H9 (cell line): ENCODE measurements around the gene LRRIQ4. TPM values are rescaled to one million over a fixed set of nuclear protein-coding genes. Genes with fewer than 3 reads are reported as not detected.

Source experiments
- DNase-seq: peaks from one replicate; pipeline ENCODE4 v3.0.0-alpha.2; 2017
- H2AFZ ChIP-seq: one replicate; pipeline ENCODE4 v1.6.1; 2013; ENCODE audit warnings: mild to moderate bottlenecking, low read length, control low read depth, moderate library complexity
- H2AK5ac ChIP-seq: 2 replicates; pipeline ENCODE4 v1.6.1; 2013; ENCODE audit warnings: low read length, control low read depth, mixed read lengths; ENCODE audit not compliant: insufficient read length
- H2BK120ac ChIP-seq: one replicate; pipeline ENCODE4 v1.6.1; 2013; ENCODE audit warnings: low read depth, mild to moderate bottlenecking, low read length, control low read depth, inconsistent platforms; ENCODE audit not compliant: poor library complexity, severe bottlenecking
- H2BK12ac ChIP-seq: 2 replicates; pipeline ENCODE4 v1.6.1; 2013; ENCODE audit warnings: low read length, control low read depth, mixed read lengths, low read depth; ENCODE audit not compliant: insufficient read length
- H2BK15ac ChIP-seq: 2 replicates; pipeline ENCODE4 v1.6.1; 2013; ENCODE audit warnings: low read depth, low read length, control low read depth
- H2BK20ac ChIP-seq: one replicate; pipeline ENCODE4 v1.6.1; 2013; ENCODE audit warnings: low read depth, mild to moderate bottlenecking, low read length, control low read depth, inconsistent platforms; ENCODE audit not compliant: poor library complexity, severe bottlenecking
- H2BK5ac ChIP-seq: 2 replicates; pipeline ENCODE4 v1.6.1; 2013; ENCODE audit warnings: low read length, control low read depth, mixed read lengths; ENCODE audit not compliant: insufficient read length
- H3K14ac ChIP-seq: 2 replicates; pipeline ENCODE4 v1.6.1; 2013; ENCODE audit warnings: low read length, control low read depth; ENCODE audit not compliant: insufficient read depth
- H3K18ac ChIP-seq: 2 replicates; pipeline ENCODE4 v1.6.1; 2013; ENCODE audit warnings: low read depth, mild to moderate bottlenecking, mixed read lengths, low read length, control low read depth; ENCODE audit not compliant: insufficient read length
- H3K23ac ChIP-seq: 2 replicates; pipeline ENCODE4 v1.6.1; 2013; ENCODE audit warnings: low read length, control low read depth, mixed read lengths, low read depth; ENCODE audit not compliant: insufficient read length
- H3K23me2 ChIP-seq: 2 replicates; pipeline ENCODE4 v1.6.1; 2013; ENCODE audit warnings: low read depth, mild to moderate bottlenecking, mixed read lengths, low read length, control low read depth; ENCODE audit not compliant: insufficient read length, poor library complexity, severe bottlenecking
- H3K27ac ChIP-seq: 2 replicates; pipeline ENCODE4 v1.5.1; 2013; ENCODE audit warnings: low read length, control low read depth, mixed read lengths, low read depth; ENCODE audit not compliant: insufficient read length
- H3K27me3 ChIP-seq: 2 replicates; pipeline ENCODE4 v1.6.1; 2013; ENCODE audit warnings: low read length, control low read depth, inconsistent platforms; ENCODE audit not compliant: insufficient read depth
- H3K4ac ChIP-seq: 2 replicates; pipeline ENCODE4 v1.6.1; 2013; ENCODE audit warnings: low read depth, mild to moderate bottlenecking, control low read depth, inconsistent platforms, low read length, moderate library complexity
- H3K4me1 ChIP-seq: 2 replicates; pipeline ENCODE4 v1.6.1; 2013; ENCODE audit warnings: low read length, control low read depth, inconsistent platforms; ENCODE audit not compliant: insufficient read depth
- H3K4me2 ChIP-seq: 2 replicates; pipeline ENCODE4 v1.6.1; 2013; ENCODE audit warnings: low read length, control low read depth, mixed read lengths; ENCODE audit not compliant: insufficient read length, insufficient read depth
- H3K56ac ChIP-seq: 2 replicates; pipeline ENCODE4 v1.6.1; 2013; ENCODE audit warnings: low read depth, mild to moderate bottlenecking, mixed read lengths, low read length, control low read depth; ENCODE audit not compliant: insufficient read length
- H3K79me1 ChIP-seq: 2 replicates; pipeline ENCODE4 v1.6.1; 2013; ENCODE audit warnings: low read depth, mild to moderate bottlenecking, moderate library complexity, low read length, control low read depth, inconsistent platforms; ENCODE audit not compliant: insufficient read depth, poor library complexity, severe bottlenecking
- H3K79me2 ChIP-seq: 2 replicates; pipeline ENCODE4 v1.6.1; 2013; ENCODE audit warnings: low read length, control low read depth, inconsistent platforms; ENCODE audit not compliant: insufficient read depth
- H3K9ac ChIP-seq: 2 replicates; pipeline ENCODE4 v1.6.1; 2013; ENCODE audit warnings: low read length, control low read depth, mixed read lengths; ENCODE audit not compliant: insufficient read length; ENCODE audit errors: extremely low read depth
- H3K9me3 ChIP-seq: one replicate; pipeline ENCODE4 v1.6.1; 2013; ENCODE audit warnings: low read depth, low read length, inconsistent platforms; ENCODE audit not compliant: control insufficient read depth
- H3T11ph ChIP-seq: one replicate; pipeline ENCODE4 v1.6.1; 2013; ENCODE audit warnings: mild to moderate bottlenecking, low read length, control low read depth, inconsistent platforms
- H4K20me1 ChIP-seq: one replicate; pipeline ENCODE4 v1.6.1; 2013; ENCODE audit not compliant: control insufficient read depth, insufficient read length, insufficient read depth
- H4K5ac ChIP-seq: 2 replicates; pipeline ENCODE4 v1.6.1; 2013; ENCODE audit warnings: low read depth, mild to moderate bottlenecking, mixed read lengths, low read length, control low read depth; ENCODE audit not compliant: insufficient read length
- H4K8ac ChIP-seq: replicated peaks from 2 replicates; pipeline ENCODE4 v1.6.1; 2013; ENCODE audit warnings: low read length, control low read depth, mixed read lengths, low read depth; ENCODE audit not compliant: insufficient read length
- H4K91ac ChIP-seq: 2 replicates; pipeline ENCODE4 v1.6.1; 2013; ENCODE audit warnings: low read depth, mild to moderate bottlenecking, moderate library complexity, mixed read lengths, low read length, control low read depth; ENCODE audit not compliant: insufficient read length
- H3K27ac Mint-ChIP-seq, 3 experiments: 2 replicates in 2 of 3; 3 replicates in 1 of 3; pipeline ENCODE4 v1.8.0; 2020 to 2021; ENCODE audit warnings: mixed read lengths in 3 of 3, mild to moderate bottlenecking in 1 of 3, moderate library complexity in 1 of 3
- H3K27me3 Mint-ChIP-seq: 2 replicates; pipeline ENCODE4 v1.8.0; 2021; ENCODE audit warnings: low read depth, mild to moderate bottlenecking, moderate library complexity, mixed read lengths
- H3K36me3 Mint-ChIP-seq, 3 experiments: 2 replicates in 2 of 3; 3 replicates in 1 of 3; pipeline ENCODE4 v1.8.0; 2020 to 2021; ENCODE audit warnings: low read depth in 3 of 3, mixed read lengths in 3 of 3; ENCODE audit not compliant: insufficient read depth in 1 of 3
- H3K4me1 Mint-ChIP-seq, 2 experiments: 2 replicates each; pipeline ENCODE4 v1.8.0; 2020; ENCODE audit warnings: mixed read lengths in 2 of 2
- H3K4me3 Mint-ChIP-seq, 2 experiments: 2 replicates in 1 of 2; 3 replicates in 1 of 2; pipeline ENCODE4 v1.8.0; 2020 to 2021; ENCODE audit warnings: mild to moderate bottlenecking in 2 of 2, mixed read lengths in 2 of 2, moderate library complexity in 1 of 2
- H3K9me3 Mint-ChIP-seq, 2 experiments: 2 replicates in 1 of 2; 3 replicates in 1 of 2; pipeline ENCODE4 v1.8.0; 2020; ENCODE audit warnings: mild to moderate bottlenecking in 2 of 2, mixed read lengths in 2 of 2, moderate library complexity in 1 of 2
- CTCF ChIP-seq: fragments of 200-600 bp; sonication (generic); conservative IDR thresholded peaks from 3 replicates; pipeline ENCODE4 v1.8.0; 2021; ENCODE audit warnings: antibody characterized with exemption, mild to moderate bottlenecking
- WGBS: extraction: QIAGEN DNeasy Blood & Tissue Kit; methylation state at CpG from one replicate; pipeline ENCODE4 v1.1.7; 2013; ENCODE audit warnings: missing lambda C conversion rate, low lambda C conversion rate, mixed read lengths; ENCODE audit not compliant: insufficient read length; ENCODE audit errors: extremely low coverage; 5-methylcytosine and 5-hydroxymethylcytosine counted together
- total RNA-seq: library from RNA; stranded (reverse); gene quantifications from 2 replicates; pipeline ENCODE4 v1.2.1, GENCODE V29; 2021

The LRRIQ4 gene
- total RNA-seq, 1 experiment from 2014 or later: not detected

- Histone ChIP-seq H3K23me2 (no peaks in the 10 kb centered on the region), H3K79me2 (no peaks in the 10 kb centered on the region), H2BK20ac (no peak overlapping the region), H3K56ac (no peak overlapping the region), H3K79me1 (no peaks in the 10 kb centered on the region), H3K23ac (no peak overlapping the region), H2BK12ac (no peak overlapping the region), H3K4me2 (no peak overlapping the region), H3K14ac (no peak overlapping the region), H3T11ph (no peak overlapping the region), H3K4me1 (peaks cover 3% of the 10 kb centered on the region; the same call in 1 of the 2 replicates), H4K20me1 (no peaks in the 10 kb centered on the region), H4K91ac (no peak overlapping the region), H3K9me3 (no peaks in the 10 kb centered on the region), H2AK5ac (no peak overlapping the region), H2BK120ac (no peak overlapping the region), H2AFZ (no peak overlapping the region), H3K4ac (no peak overlapping the region), H4K8ac (no peak overlapping the region), H3K9ac (no peak overlapping the region), H3K27ac (no peak overlapping the region), H2BK5ac (no peak overlapping the region), H2BK15ac (no peak overlapping the region), H3K27me3 (no peaks in the 10 kb centered on the region), H4K5ac (no peak overlapping the region), H3K18ac (no peak overlapping the region)
- Mint-ChIP-seq H3K36me3 (no peaks in the 10 kb centered on the region), H3K27me3 (no peaks in the 10 kb centered on the region), H3K4me1 (peaks cover 7 to 8% of the 10 kb centered on the region in 2 experiments), H3K27ac (no peak overlapping the region), H3K9me3 (no peaks in the 10 kb centered on the region; a peak in 1 of 5 replicates), H3K4me3 (no peak overlapping the region)
- TF ChIP-seq CTCF: no peak
- no peak for DNase-seq
- WGBS: no CpG with 5 or more reads among the region's 2 CpGs
These were observed 51.6 kb downstream of the LRRIQ4 start for GRCh38 chr3:169864270-169864669.
